ENCODE data around the gene MAPK8. TPM values are rescaled to one million over a fixed set of nuclear protein-coding genes. Genes with fewer than 3 reads are reported as not detected.

MAPK8 gene
- total RNA-seq, 1 experiment from 2014 or later: 67.5 TPM

DNA sequence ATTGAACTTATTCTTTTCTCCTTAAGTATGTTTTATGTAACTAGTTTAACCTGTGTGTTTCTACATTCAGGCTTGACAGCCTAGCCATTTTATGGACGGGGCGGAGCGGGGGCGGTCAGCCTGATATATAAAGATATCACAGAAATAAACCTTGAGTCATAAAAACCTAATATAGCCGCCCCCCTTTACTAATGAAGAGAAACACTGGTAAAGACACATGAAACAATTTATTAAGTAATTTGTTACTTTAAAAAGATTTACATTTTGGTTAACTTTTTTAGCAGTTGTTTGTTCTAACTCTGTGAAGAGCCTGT is 84.0 kb downstream of the MAPK8 start:
- DNase-seq: no peak
- Histone ChIP-seq H3K79me2 (ENCODE audit: low read depth) (0 out of 2 replicates have a peak, but pooled peaks cover 10% of the 10 kb centered on the region), H3K9me2 (ENCODE audit: insufficient read depth) (no peaks in the 10 kb centered on the region; the same call in 1 of the 2 replicates), H3K27me3 (ENCODE audit: insufficient read depth, low read depth) (no peaks in the 10 kb centered on the region), H3K4me3 (no peak overlapping the region), H3K9me3 (ENCODE audit: insufficient read depth, low read depth) (no peaks in the 10 kb centered on the region), H4K20me1 (ENCODE audit: insufficient read depth) (no peaks in the 10 kb centered on the region), H2AFZ (no peak overlapping the region), H3K27ac (peak overlapping the region; percentile 35), H3K36me3 (ENCODE audit: low read depth) (no peaks in the 10 kb centered on the region), H3K4me2 (no peak overlapping the region; the same call in 1 of the 2 replicates), H3F3A (ENCODE audit: insufficient read depth, low read depth) (no peaks in the 10 kb centered on the region), H3K4me1 (replicated peaks; ENCODE audit: insufficient read depth) (peaks cover 15% of the 10 kb centered on the region)
- no TSS peak for BruUV-seq (replicated peaks)
- ChIA-PET POLR2A (ENCODE audit: unreplicated experiment) (no interaction called here), CTCF (no interaction called here)
- intact Hi-C loops (cut with micrococcal nuclease; ENCODE audit: unreplicated experiment): no loop called here
- TF ChIP-seq EZH2 (IDR thresholded peaks at IDR 0.05; ENCODE audit: low read depth): no peak
- TF ChIP-seq CTCF (conservative IDR thresholded peaks at IDR 0.05): no peak

GRCh38 chr10:48390933-48391845 is 84.7 kb downstream of the MAPK8 start:
- Histone ChIP-seq H2AFZ (no peak overlapping the region), H3K4me3 (no peak overlapping the region), H4K20me1 (ENCODE audit: insufficient read depth) (no peaks in the 10 kb centered on the region), H3K27me3 (ENCODE audit: insufficient read depth, low read depth) (no peaks in the 10 kb centered on the region), H3K27ac (peak overlapping the region; percentile 35), H3K4me1 (replicated peaks; ENCODE audit: insufficient read depth) (peaks cover 15% of the 10 kb centered on the region), H3K79me2 (ENCODE audit: low read depth) (peaks cover 17% of the 10 kb centered on the region; the same call in 1 of the 2 replicates), H3K36me3 (ENCODE audit: low read depth) (no peaks in the 10 kb centered on the region), H3K9me2 (ENCODE audit: insufficient read depth) (no peaks in the 10 kb centered on the region), H3F3A (ENCODE audit: insufficient read depth, low read depth) (no peaks in the 10 kb centered on the region), H3K9me3 (ENCODE audit: insufficient read depth, low read depth) (no peaks in the 10 kb centered on the region), H3K4me2 (no peak overlapping the region; the same call in 1 of the 2 replicates)
- no TSS peak for BruUV-seq (replicated peaks)
- no peak for TF ChIP-seq EZH2 (IDR thresholded peaks at IDR 0.05; ENCODE audit: low read depth)
- TF ChIP-seq CTCF (conservative IDR thresholded peaks at IDR 0.05): no peak
- intact Hi-C loops (cut with micrococcal nuclease; ENCODE audit: unreplicated experiment): no loop called here
- ChIA-PET POLR2A (ENCODE audit: unreplicated experiment) (interaction anchor here (0.7 kb wide), 1 partner anchor 53 kb away, joined by 6 read pairs; no protein-coding TSS in a partner anchor), CTCF (no interaction called here)
- DNase-seq: peak in 1 of 2 experiments; percentile 83

DNA sequence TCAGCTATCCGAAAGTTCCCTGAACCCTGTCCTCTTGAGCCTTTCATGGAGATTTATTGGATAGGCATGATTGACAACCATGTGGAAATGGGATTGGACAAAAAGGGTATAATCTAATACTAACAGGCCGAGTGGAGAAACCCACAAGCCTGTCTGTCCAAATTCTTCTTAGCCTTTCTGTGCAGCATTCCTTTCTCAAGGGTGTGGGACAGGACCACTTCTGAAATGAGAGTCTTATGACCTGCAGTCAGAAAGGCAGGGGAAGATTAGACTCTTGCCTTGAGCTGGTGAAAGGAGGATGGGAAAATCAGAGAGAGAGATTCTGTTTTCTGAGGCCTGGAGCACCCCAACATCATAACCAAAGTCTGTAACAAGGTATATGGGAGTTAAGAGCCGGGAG is 85.5 kb downstream of the MAPK8 start:
- Histone ChIP-seq H3K4me2 (no peak overlapping the region), H3K9me2 (ENCODE audit: insufficient read depth) (no peaks in the 10 kb centered on the region), H3K9me3 (ENCODE audit: insufficient read depth, low read depth) (no peaks in the 10 kb centered on the region), H3K36me3 (ENCODE audit: low read depth) (no peaks in the 10 kb centered on the region), H2AFZ (no peak overlapping the region), H3K4me3 (no peak overlapping the region), H3K27ac (no peak overlapping the region), H3K79me2 (ENCODE audit: low read depth) (peaks cover 19% of the 10 kb centered on the region; the same call in 1 of the 2 replicates), H3K27me3 (ENCODE audit: insufficient read depth, low read depth) (no peaks in the 10 kb centered on the region), H3F3A (ENCODE audit: insufficient read depth, low read depth) (no peaks in the 10 kb centered on the region), H4K20me1 (ENCODE audit: insufficient read depth) (no peaks in the 10 kb centered on the region; the same call in 1 of the 2 replicates), H3K4me1 (replicated peaks; ENCODE audit: insufficient read depth) (peaks cover 15% of the 10 kb centered on the region)
- intact Hi-C loops (cut with micrococcal nuclease; ENCODE audit: unreplicated experiment): no loop called here
- ChIA-PET CTCF (no interaction called here), POLR2A (ENCODE audit: unreplicated experiment) (no interaction called here)
- no peak for DNase-seq
- BruUV-seq (replicated peaks): no TSS peak
- TF ChIP-seq CTCF (conservative IDR thresholded peaks at IDR 0.05) (no peak), EZH2 (IDR thresholded peaks at IDR 0.05; ENCODE audit: low read depth) (no peak)

Measured in PC-9 (cell line).